Central memory CD8-positive, alpha-beta T cell (primary cell): ENCODE measurements around the gene KRT84.

ENCODE experiments used
- ATAC-seq: fragments of 150-1000 bp; cut with Tn5 transposase; replicated peaks from 2 replicates; pipeline ENCODE4 v1.10.0; 2022; ENCODE audit warnings: mild to moderate bottlenecking, moderate FRiP score, moderate number of reproducible peaks; ENCODE audit not compliant: poor library complexity, severe bottlenecking; ENCODE audit errors: extremely low read depth
- DNase-seq, 2 donors: peaks; one replicate each; pipeline ENCODE4 v3.0.0; 2021; ENCODE audit warnings: low spot score in 2 of 2
- H3K27ac Mint-ChIP-seq: one replicate; pipeline ENCODE4 v1.8.0; 2022; ENCODE audit warnings: low read depth, mild to moderate bottlenecking, moderate library complexity, mixed read lengths
- H3K27me3 Mint-ChIP-seq: one replicate; pipeline ENCODE4 v1.8.0; 2022; ENCODE audit warnings: mixed read lengths
- H3K36me3 Mint-ChIP-seq: one replicate; pipeline ENCODE4 v1.8.0; 2022; ENCODE audit warnings: mild to moderate bottlenecking, moderate library complexity, mixed read lengths; ENCODE audit not compliant: insufficient read depth
- H3K4me1 Mint-ChIP-seq: one replicate; pipeline ENCODE4 v1.8.0; 2022; ENCODE audit warnings: mixed read lengths
- H3K4me3 Mint-ChIP-seq: one replicate; pipeline ENCODE4 v1.8.0; 2022; ENCODE audit warnings: mild to moderate bottlenecking, moderate library complexity, mixed read lengths
- H3K9me3 Mint-ChIP-seq: one replicate; pipeline ENCODE4 v1.8.0; 2022; ENCODE audit warnings: mixed read lengths

The KRT84 gene

DNA sequence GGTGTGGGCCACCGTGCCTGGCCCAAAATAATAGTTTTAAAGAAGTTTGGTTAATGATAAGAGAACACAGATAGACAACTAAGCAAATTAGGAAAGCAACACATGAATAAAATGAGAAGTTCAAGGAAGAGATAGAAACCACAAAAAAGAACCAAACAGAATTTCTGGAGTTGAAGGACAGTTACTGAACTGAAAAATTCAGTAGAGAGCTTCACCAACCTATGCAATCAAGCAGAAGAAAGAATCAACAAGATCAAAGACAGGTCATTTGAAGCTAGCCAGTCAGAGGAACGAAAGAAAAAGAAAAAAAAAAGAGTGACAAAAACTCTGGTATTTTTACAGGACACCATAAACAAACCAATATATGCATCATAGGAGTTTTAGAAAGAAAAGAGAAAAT, 48.8 kb downstream of the KRT84 start:
- H3K36me3 Mint-ChIP-seq = no peaks in the 10 kb centered on the region
- no peak overlapping the region for H3K4me3 Mint-ChIP-seq
- no peak overlapping the region for H3K27ac Mint-ChIP-seq
- no peak for DNase-seq
- no peak for ATAC-seq
- H3K9me3 Mint-ChIP-seq = no peaks in the 10 kb centered on the region
- no peaks in the 10 kb centered on the region for H3K4me1 Mint-ChIP-seq
- H3K27me3 Mint-ChIP-seq = peaks cover 25% of the 10 kb centered on the region

GRCh38 chr12:52335598-52336262, 49.7 kb downstream of the KRT84 start:
- ATAC-seq (no peak), DNase-seq (no peak)
- Mint-ChIP-seq H3K27ac (no peak overlapping the region), H3K9me3 (no peaks in the 10 kb centered on the region), H3K4me3 (no peak overlapping the region), H3K27me3 (peaks cover 25% of the 10 kb centered on the region), H3K36me3 (no peaks in the 10 kb centered on the region), H3K4me1 (no peaks in the 10 kb centered on the region)

- H3K9me3 Mint-ChIP-seq = no peaks in the 10 kb centered on the region
- peaks cover 22% of the 10 kb centered on the region for H3K27me3 Mint-ChIP-seq
- no peak for ATAC-seq
- no peak for DNase-seq
- H3K4me1 Mint-ChIP-seq = no peaks in the 10 kb centered on the region
- H3K36me3 Mint-ChIP-seq = no peaks in the 10 kb centered on the region
- H3K4me3 Mint-ChIP-seq = no peak overlapping the region
- no peak overlapping the region for H3K27ac Mint-ChIP-seq
These were observed 51.3 kb downstream of the KRT84 start for GRCh38 chr12:52334185-52334584.

DNA sequence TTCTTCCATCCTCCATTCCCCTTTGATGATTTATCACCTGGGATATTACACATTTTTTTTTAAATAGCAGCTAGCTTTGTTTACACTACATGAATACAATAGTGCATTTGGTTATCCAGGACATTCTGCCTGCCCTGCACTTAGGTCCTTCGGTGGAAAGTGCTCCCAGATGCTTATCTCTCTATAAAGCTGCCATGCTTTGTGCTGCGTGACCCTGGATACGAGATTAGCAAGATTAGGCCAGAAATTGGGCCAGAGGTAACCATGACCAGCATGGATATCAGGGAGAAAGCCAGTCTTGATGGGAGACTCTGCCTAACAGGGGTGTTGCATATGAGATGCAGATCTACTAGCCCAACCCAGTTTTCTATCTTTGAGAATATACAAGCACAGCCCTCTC, 52.1 kb downstream of the KRT84 start:
- no peak for ATAC-seq
- H3K27me3 Mint-ChIP-seq = peaks cover 13% of the 10 kb centered on the region
- no peaks in the 10 kb centered on the region for H3K9me3 Mint-ChIP-seq
- no peaks in the 10 kb centered on the region for H3K4me1 Mint-ChIP-seq
- no peak overlapping the region for H3K4me3 Mint-ChIP-seq
- no peak overlapping the region for H3K27ac Mint-ChIP-seq
- H3K36me3 Mint-ChIP-seq = no peaks in the 10 kb centered on the region
- DNase-seq = no peak

DNA sequence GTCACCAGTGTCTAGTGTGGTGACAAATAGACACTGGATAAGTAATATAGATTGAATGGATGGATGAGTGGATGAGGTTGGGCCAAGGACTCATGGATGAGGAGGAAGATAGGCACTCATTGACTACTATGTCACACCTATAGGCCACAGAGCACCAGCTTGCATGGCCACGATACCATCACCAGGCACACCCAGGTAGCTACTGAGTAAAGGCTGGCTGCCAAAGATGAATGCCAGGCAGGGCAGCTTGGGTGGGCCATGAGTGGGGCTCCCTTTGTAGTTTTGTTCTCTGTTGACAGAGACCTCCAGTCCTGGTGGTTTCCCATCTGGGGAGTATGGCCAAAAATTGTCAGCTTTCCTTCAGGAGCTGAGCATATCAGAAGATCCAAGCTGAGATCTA, 53.1 kb downstream of the KRT84 start:
- H3K9me3 Mint-ChIP-seq = no peaks in the 10 kb centered on the region
- ATAC-seq = no peak

DNA sequence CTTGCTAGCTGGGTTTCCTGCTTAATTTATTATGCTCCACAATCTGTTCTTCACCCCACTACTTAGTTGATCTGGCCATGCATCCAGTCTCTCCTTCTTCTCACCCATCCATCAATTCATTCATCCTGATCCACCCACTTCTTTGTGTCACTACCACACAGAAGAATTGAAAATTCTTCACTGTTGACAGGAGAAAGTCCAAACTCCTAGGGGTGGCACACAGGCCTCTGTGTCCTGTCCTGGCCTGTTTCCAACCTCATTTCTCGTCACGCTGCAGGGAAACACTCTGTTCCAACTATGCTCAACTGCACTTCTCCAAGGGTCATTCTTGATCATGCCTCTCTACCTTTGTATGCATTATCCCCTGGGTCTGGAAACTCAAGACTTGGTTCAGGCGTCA, 53.6 kb downstream of the KRT84 start:
- Mint-ChIP-seq H3K36me3 (no peaks in the 10 kb centered on the region), H3K27ac (no peak overlapping the region), H3K4me1 (peaks cover 10% of the 10 kb centered on the region), H3K27me3 (peaks cover 11% of the 10 kb centered on the region), H3K9me3 (no peaks in the 10 kb centered on the region), H3K4me3 (no peak overlapping the region)
- ATAC-seq = no peak
- no peak for DNase-seq

More for the DNA sequence above, 53.1 kb downstream of the KRT84 start:
- Mint-ChIP-seq H3K27me3 (peaks cover 11% of the 10 kb centered on the region), H3K4me3 (no peak overlapping the region), H3K36me3 (no peaks in the 10 kb centered on the region), H3K27ac (no peak overlapping the region), H3K4me1 (peaks cover 5% of the 10 kb centered on the region)
- no peak for DNase-seq

GRCh38 chr12:52331039-52331438, 54.4 kb downstream of the KRT84 start:
- Mint-ChIP-seq H3K9me3 (no peaks in the 10 kb centered on the region), H3K4me1 (peaks cover 10% of the 10 kb centered on the region), H3K27me3 (peaks cover 11% of the 10 kb centered on the region), H3K4me3 (no peak overlapping the region), H3K36me3 (no peaks in the 10 kb centered on the region), H3K27ac (no peak overlapping the region)
- DNase-seq (no peak), ATAC-seq (no peak)

GRCh38 chr12:52327830-52328500, 57.5 kb downstream of the KRT84 start:
- H3K4me3 Mint-ChIP-seq = no peak overlapping the region
- no peaks in the 10 kb centered on the region for H3K36me3 Mint-ChIP-seq
- no peak overlapping the region for H3K27ac Mint-ChIP-seq
- no peak for ATAC-seq
- DNase-seq = no peak
- peaks cover 26% of the 10 kb centered on the region for H3K27me3 Mint-ChIP-seq
- peaks cover 10% of the 10 kb centered on the region for H3K4me1 Mint-ChIP-seq
- no peaks in the 10 kb centered on the region for H3K9me3 Mint-ChIP-seq
